K562 (cell line): ENCODE measurements around the gene SLC25A40. TPM values are rescaled to one million over a fixed set of nuclear protein-coding genes. Genes with fewer than 3 reads are reported as not detected.

Experiments
- ATAC-seq: fragments of 200-7000 bp; cut with Tn5 transposase; 3 replicates; pipeline ENCODE4 v1.9.1; 2020; ENCODE audit warnings: moderate library complexity
- BruUV-seq: library from RNA; stranded (reverse); fragments of 400-500 nt; replicated peaks from 2 replicates; lab custom pipeline; 2021; lab: Mats Ljungman, UMichigan
- CTCF ChIA-PET: fragments of 300-600 bp; formaldehyde crosslinking; extraction: SDS; loops from one replicate; lab custom pipeline; 2021; ENCODE audit warnings: low intra/inter-chr PET ratio; lab: Yijun Ruan, JAX
- POLR2A ChIA-PET: fragments of 300-600, 350-650 bp; sonication (Branson Sonifier 250); formaldehyde crosslinking; extraction: SDS; loops from one replicate; lab custom pipeline; 2021; ENCODE audit warnings: antibody characterized with exemption, inconsistent platforms; lab: Yijun Ruan, JAX
- DNase-seq, 4 experiments: peaks; one replicate each; pipeline versions ENCODE4 v3.0.0 to v3.0.0-alpha.2; 2011 to 2018; ENCODE audit warnings: low spot score in 3 of 4, mixed read lengths in 3 of 4; ENCODE audit errors: extremely low read depth in 1 of 4
- FAIRE-seq: peaks from 2 replicates; lab custom pipeline; 2011; peaks lifted over from hg19 to GRCh38; lab: Jason Lieb, UNC
- H2AFZ ChIP-seq: 2 replicates; pipeline ENCODE4 v1.6.0; 2011; ENCODE audit warnings: low read depth, low read length, control low read depth, inconsistent platforms
- H3K27ac ChIP-seq: fragments of 200-600 bp; 3 replicates; pipeline ENCODE4 v1.8.0; 2011; ENCODE audit warnings: low read depth, mild to moderate bottlenecking, control low read depth, inconsistent platforms, low read length, moderate library complexity, mixed read lengths; ENCODE audit errors: extremely low read depth
- H3K27me3 ChIP-seq, 2 experiments: fragments of 300-600 bp in 1 of 2; 2 replicates in 1 of 2; 3 replicates in 1 of 2; pipeline versions ENCODE4 v1.6.0 to v1.8.0; 2011; ENCODE audit warnings: inconsistent platforms in 2 of 2, low read length in 2 of 2, mild to moderate bottlenecking in 1 of 2, mixed read lengths in 1 of 2, moderate library complexity in 1 of 2; ENCODE audit not compliant: control insufficient read depth in 2 of 2, insufficient read depth in 2 of 2
- H3K36me3 ChIP-seq: fragments of 300-600 bp; 3 replicates; pipeline ENCODE4 v1.8.0; 2011; ENCODE audit warnings: mild to moderate bottlenecking, low read length, inconsistent platforms; ENCODE audit not compliant: control insufficient read depth, insufficient read depth
- H3K4me1 ChIP-seq, 2 experiments: fragments of 200-600 bp in 1 of 2; replicated peaks in 1 of 2; 2 replicates in 1 of 2; 3 replicates in 1 of 2; pipeline versions ENCODE4 v1.5.1 to v1.8.0; 2011; ENCODE audit warnings: inconsistent platforms in 2 of 2, low read length in 2 of 2, mild to moderate bottlenecking in 1 of 2, mixed read lengths in 1 of 2, moderate library complexity in 1 of 2; ENCODE audit not compliant: control insufficient read depth in 2 of 2, insufficient read depth in 2 of 2
- H3K4me2 ChIP-seq: 2 replicates; pipeline ENCODE4 v1.6.1; 2011; ENCODE audit warnings: low read length, control low read depth, inconsistent platforms, mixed read lengths; ENCODE audit not compliant: insufficient read depth
- H3K4me3 ChIP-seq: fragments of 200-600 bp; sonication (generic), shearing (Covaris generic); 2 replicates; pipeline ENCODE4 v1.5.1; 2016; ENCODE audit warnings: control low read depth, inconsistent platforms
- H3K79me2 ChIP-seq: fragments of 200-600 bp; 3 replicates; pipeline ENCODE4 v1.8.0; 2011; ENCODE audit warnings: low read length, inconsistent platforms; ENCODE audit not compliant: control insufficient read depth, insufficient read depth
- H3K9ac ChIP-seq, 2 experiments: 2 replicates each; pipeline versions ENCODE4 v1.6.0 to v1.6.1; 2011; ENCODE audit warnings: low read depth in 2 of 2, low read length in 2 of 2, control low read depth in 1 of 2, inconsistent platforms in 1 of 2, mild to moderate bottlenecking in 1 of 2, mixed read lengths in 1 of 2; ENCODE audit not compliant: insufficient read depth in 1 of 2
- H3K9me1 ChIP-seq: one replicate; pipeline ENCODE4 v1.6.0; 2011; ENCODE audit warnings: inconsistent platforms, mild to moderate bottlenecking, low read length, moderate library complexity; ENCODE audit not compliant: control insufficient read depth, insufficient read depth
- H3K9me3 ChIP-seq: replicated peaks from 2 replicates; pipeline ENCODE4 v1.5.1; 2011; ENCODE audit warnings: low read depth, low read length, inconsistent platforms; ENCODE audit not compliant: control insufficient read depth, insufficient read depth
- H4K20me1 ChIP-seq: replicated peaks from 2 replicates; pipeline ENCODE4 v1.6.1; 2011; ENCODE audit warnings: low read length, inconsistent platforms, mixed read lengths; ENCODE audit not compliant: control insufficient read depth, insufficient read depth
- BDP1 ChIP-seq: IDR thresholded peaks from 3 replicates; pipeline ENCODE4 v1.6.1; 2011; ENCODE audit not compliant: insufficient read length, insufficient read depth
- BRCA1 ChIP-seq, 2 experiments: fragments of 450-650 bp in 1 of 2; sonication (generic) in 1 of 2; formaldehyde crosslinking in 1 of 2; IDR thresholded peaks; 2 replicates each; pipeline versions ENCODE4 v1.5.0 to v1.6.1; 2017 to 2020; ENCODE audit warnings: mild to moderate bottlenecking in 1 of 2, missing genetic modification reagents in 1 of 2
- FOXJ2 ChIP-seq: fragments of 200-800 bp; sonication (Bioruptor generic); IDR thresholded peaks from 2 replicates; pipeline ENCODE4 v1.6.1; 2016; ENCODE audit warnings: missing genetic modification characterization, missing compliant biosample characterization
- HOXB6 ChIP-seq: fragments of 250-450 bp; sonication (Bioruptor Pico); IDR thresholded peaks from 2 replicates; pipeline ENCODE4 v1.5.1; 2022; ENCODE audit warnings: mild to moderate bottlenecking, borderline replicate concordance
- NFATC3 ChIP-seq: fragments of 450-650 bp; IDR thresholded peaks from 2 replicates; pipeline ENCODE4 v1.6.1; 2017; ENCODE audit warnings: mild to moderate bottlenecking
- PHB2 ChIP-seq: fragments of 450-650 bp; IDR thresholded peaks from 2 replicates; pipeline ENCODE4 v1.6.1; 2017; ENCODE audit warnings: low read depth
- SRSF1 ChIP-seq: fragments of 200-400 bp; formaldehyde crosslinking; IDR thresholded peaks from 2 replicates; pipeline ENCODE4 v1.6.1; 2017; ENCODE audit warnings: mild to moderate bottlenecking, low read depth, low read length, moderate library complexity
- ZNF133 ChIP-seq: fragments of 250-450 bp; sonication (Bioruptor Pico); IDR thresholded peaks from 2 replicates; pipeline ENCODE4 v1.4.0; 2020; ENCODE audit warnings: mild to moderate bottlenecking
- ZNF263 ChIP-seq: sonication (generic); formaldehyde crosslinking; IDR thresholded peaks from 2 replicates; pipeline ENCODE4 v1.8.0; 2022; ENCODE audit warnings: mild to moderate bottlenecking, missing genetic modification reagents, borderline replicate concordance
- ZSCAN29 ChIP-seq: fragments of 450-650 bp; IDR thresholded peaks from 2 replicates; pipeline ENCODE4 v1.6.1; 2017
- in situ Hi-C: fragments of 300-500 bp; cut with MboI; formaldehyde crosslinking; loops from 4 replicates; pipeline ENCODE4 v1.15.0; 2018; ENCODE audit warnings: inconsistent platforms, mixed read lengths
- intact Hi-C: fragments of 100-400 bp; cut with micrococcal nuclease; formaldehyde crosslinking; loops from 2 replicates; pipeline ENCODE4 v1.14.2; 2022
- polyA plus RNA-seq, 8 experiments: library from polyadenylated mRNA; depleted of rRNA in 4 of 8; stranded (reverse) in 5 of 8; unstranded in 3 of 8; fragments of >200 nt; fragmentation: Nextera tagmentation in 2 of 8; fragmentation: Illumina TruSeq in 1 of 8; extraction: Ambion mirVana in 2 of 8; extraction: Trizol in 1 of 8; gene quantifications; 2 replicates each; pipeline versions ENCODE4 v1.2.1 to v1.2.3, GENCODE V29; 2011 to 2014; ENCODE audit warnings: inconsistent platforms in 1 of 8, missing spikeins in 1 of 8
- total RNA-seq, 7 experiments: library from RNA; depleted of rRNA in 6 of 7; stranded (reverse); fragments of >200 nt in 6 of 7; fragmentation: Illumina TruSeq in 2 of 7; extraction: Trizol in 2 of 7; gene quantifications; 2 replicates each; pipeline versions ENCODE4 v1.2.1 to v1.2.3, GENCODE V29; 2011 to 2021; ENCODE audit warnings: low replicate concordance in 1 of 7
- TF ChIP-seq, protein P1 (sequence below): sonication (generic); formaldehyde crosslinking; IDR thresholded peaks from 2 replicates; pipeline ENCODE4 v1.8.1; 2023; ENCODE audit warnings: mild to moderate bottlenecking, missing genetic modification reagents
- TF ChIP-seq, protein P2 (sequence below): fragments of 250-450 bp; sonication (Bioruptor Pico); IDR thresholded peaks from 2 replicates; pipeline ENCODE4 v1.9.0; 2021; ENCODE audit warnings: mild to moderate bottlenecking, inconsistent platforms

The SLC25A40 gene
- total and polyA plus RNA-seq, 9 of the 15 experiments (the other 6 are each of a cell fraction or from before 2014, with no cell fraction given): 6.7 to 44.0 (median 26.5) TPM

DNA sequence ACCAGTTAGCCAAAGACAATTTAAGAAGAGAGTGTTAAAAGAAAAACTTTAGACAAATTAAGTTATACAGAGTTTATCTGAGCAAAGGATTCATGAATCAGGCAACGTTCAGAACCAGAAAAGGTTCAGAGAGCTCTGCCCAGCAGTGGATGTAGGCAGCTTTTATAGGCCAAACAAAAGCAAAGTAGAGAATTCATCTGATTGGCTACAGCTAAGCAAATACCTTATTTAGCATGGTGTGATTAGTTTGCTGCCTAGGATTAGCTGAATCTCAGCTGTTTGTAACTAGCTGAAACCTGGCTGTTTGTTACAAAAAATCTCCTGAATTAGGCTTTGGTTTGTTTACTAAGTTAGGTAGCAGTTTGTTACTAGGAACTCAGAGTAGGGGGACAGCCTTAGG is 66.0 kb downstream of the SLC25A40 start (continued):
- no peak for TF ChIP-seq ZNF263 (CRISPR knock-in tag)
- TF ChIP-seq, protein P1, sequence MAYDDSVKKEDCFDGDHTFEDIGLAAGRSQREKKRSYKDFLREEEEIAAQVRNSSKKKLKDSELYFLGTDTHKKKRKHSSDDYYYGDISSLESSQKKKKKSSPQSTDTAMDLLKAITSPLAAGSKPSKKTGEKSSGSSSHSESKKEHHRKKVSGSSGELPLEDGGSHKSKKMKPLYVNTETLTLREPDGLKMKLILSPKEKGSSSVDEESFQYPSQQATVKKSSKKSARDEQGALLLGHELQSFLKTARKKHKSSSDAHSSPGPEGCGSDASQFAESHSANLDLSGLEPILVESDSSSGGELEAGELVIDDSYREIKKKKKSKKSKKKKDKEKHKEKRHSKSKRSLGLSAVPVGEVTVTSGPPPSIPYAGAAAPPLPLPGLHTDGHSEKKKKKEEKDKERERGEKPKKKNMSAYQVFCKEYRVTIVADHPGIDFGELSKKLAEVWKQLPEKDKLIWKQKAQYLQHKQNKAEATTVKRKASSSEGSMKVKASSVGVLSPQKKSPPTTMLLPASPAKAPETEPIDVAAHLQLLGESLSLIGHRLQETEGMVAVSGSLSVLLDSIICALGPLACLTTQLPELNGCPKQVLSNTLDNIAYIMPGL (CRISPR knock-in tag): no peak
- no peak for TF ChIP-seq NFATC3
- TF ChIP-seq BDP1: no peak
- no peak for TF ChIP-seq ZNF133
- no peak for TF ChIP-seq PHB2

DNA sequence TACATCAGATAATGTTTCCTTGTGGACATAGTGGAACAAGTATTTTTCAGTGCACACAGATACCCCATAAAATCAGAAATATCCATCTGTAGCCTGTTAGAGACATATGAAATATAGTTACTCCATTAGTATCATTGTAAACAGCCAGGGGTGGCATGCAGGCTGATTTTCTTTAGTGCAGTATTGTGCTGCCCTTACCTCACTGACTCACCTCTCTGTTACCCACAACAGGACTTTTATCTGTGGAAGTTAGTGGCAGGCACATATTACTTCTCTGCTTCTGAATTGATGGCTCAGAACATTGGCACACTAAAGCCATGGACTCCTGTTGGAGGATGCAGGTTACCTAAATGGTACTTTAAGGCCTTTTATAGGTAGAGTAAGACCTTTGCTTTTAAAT is 70.0 kb downstream of the SLC25A40 start:
- no peak for FAIRE-seq
- no TSS peak for BruUV-seq
- H3K27ac ChIP-seq: no peak overlapping the region
- no peaks in the 10 kb centered on the region for H3K36me3 ChIP-seq
- no peaks in the 10 kb centered on the region for H3K9me3 ChIP-seq
- H3K4me3 ChIP-seq: no peak overlapping the region
- POLR2A ChIA-PET: no interaction called here
- DNase-seq: no peak
- no peaks in the 10 kb centered on the region for H3K4me1 ChIP-seq
- CTCF ChIA-PET: no interaction called here
- H4K20me1 ChIP-seq: no peaks in the 10 kb centered on the region
- H3K79me2 ChIP-seq: no peaks in the 10 kb centered on the region
- intact Hi-C loops: loop anchor here (10.0 kb wide), 1 partner anchor 491 kb away; no protein-coding TSS in a partner anchor
- no peak overlapping the region for H3K9ac ChIP-seq
- H3K27me3 ChIP-seq: no peaks in the 10 kb centered on the region
- no peak overlapping the region for H3K4me2 ChIP-seq
- in situ Hi-C loops: no loop called here
- TF ChIP-seq HOXB6 (CRISPR knock-in tag) (no peak), ZSCAN29 (no peak), SRSF1 (no peak), FOXJ2 (tag) (no peak), BRCA1 (IDR thresholded peaks at IDR 0.05) (no peak), BRCA1 (CRISPR knock-in tag; IDR thresholded peaks at IDR 0.05) (no peak)
- TF ChIP-seq, protein P2, sequence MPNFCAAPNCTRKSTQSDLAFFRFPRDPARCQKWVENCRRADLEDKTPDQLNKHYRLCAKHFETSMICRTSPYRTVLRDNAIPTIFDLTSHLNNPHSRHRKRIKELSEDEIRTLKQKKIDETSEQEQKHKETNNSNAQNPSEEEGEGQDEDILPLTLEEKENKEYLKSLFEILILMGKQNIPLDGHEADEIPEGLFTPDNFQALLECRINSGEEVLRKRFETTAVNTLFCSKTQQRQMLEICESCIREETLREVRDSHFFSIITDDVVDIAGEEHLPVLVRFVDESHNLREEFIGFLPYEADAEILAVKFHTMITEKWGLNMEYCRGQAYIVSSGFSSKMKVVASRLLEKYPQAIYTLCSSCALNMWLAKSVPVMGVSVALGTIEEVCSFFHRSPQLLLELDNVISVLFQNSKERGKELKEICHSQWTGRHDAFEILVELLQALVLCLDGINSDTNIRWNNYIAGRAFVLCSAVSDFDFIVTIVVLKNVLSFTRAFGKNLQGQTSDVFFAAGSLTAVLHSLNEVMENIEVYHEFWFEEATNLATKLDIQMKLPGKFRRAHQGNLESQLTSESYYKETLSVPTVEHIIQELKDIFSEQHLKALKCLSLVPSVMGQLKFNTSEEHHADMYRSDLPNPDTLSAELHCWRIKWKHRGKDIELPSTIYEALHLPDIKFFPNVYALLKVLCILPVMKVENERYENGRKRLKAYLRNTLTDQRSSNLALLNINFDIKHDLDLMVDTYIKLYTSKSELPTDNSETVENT: no peak
- H2AFZ ChIP-seq: no peak overlapping the region
- ATAC-seq: no peak
- H3K9me1 ChIP-seq: no peaks in the 10 kb centered on the region
